ENCODE data around the gene RNF213.

RNF213 gene

DNA sequence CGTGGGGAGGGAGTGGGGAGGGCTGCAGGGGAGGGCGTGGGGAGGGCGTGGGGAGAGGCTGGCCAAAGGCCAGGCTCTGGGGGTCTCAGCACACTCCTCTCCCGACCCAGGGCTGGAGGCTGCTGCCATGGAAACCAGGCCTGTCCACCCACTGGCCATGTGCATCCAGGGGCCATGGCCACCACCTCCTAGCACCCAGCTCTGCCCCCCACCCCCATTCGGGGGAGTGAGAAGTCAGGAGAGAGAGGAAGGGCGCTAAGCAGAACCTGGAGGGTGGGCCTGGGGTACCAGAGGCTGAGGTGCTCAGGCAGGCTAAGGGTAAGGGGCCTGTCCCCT is 184.0 kb downstream of the RNF213 start:
- CTCF ChIA-PET: interaction anchor here (0.7 to 2.1 kb wide), 2 partner anchors 17 to 18 kb away, joined by 3 to 6 read pairs; no protein-coding TSS in a partner anchor
- POLR2A ChIA-PET: no interaction called here
- no peak overlapping the region for H3K4me3 ChIP-seq (ENCODE audit: low read depth, low read length)

DNA sequence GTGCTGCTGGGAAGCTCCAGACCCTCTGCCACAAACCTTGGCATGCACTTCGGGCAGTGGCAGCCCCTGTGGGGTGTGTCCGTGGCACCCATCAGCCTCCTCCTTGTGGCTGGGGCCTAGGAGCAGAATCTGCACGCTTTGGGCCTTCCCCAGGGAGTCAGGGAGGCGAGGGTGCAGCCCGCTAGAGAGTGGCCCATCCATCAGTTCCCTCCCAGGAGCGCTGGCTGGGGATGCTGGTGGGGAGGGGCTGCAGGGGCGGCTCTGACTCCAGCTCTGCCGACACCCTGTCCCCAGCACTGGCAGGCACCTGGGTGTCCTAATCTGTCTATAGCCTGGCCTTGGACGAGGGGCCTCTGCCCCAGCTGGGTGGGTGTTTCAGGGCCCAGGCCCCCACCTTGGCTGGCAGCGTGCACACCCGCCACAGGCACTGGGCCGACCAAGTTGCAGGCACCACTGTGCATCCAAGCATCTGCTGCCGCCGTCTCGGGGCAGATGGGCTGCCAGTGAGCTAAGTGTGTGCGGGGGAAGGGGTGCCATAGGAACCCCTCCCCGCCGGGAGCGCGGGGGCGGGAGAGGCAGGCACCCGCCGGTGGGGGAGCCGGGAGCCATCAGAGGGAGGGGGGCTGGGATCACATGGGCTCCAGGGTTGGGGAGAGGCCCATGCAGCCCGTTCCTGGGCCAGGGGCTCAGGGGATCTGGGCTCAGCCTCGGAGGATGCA is 184.5 kb downstream of the RNF213 start:
- DNase-seq (ENCODE audit: low read depth, low spot score): no peak
- no peak for TF ChIP-seq CTCF (IDR thresholded peaks at IDR 0.05; ENCODE audit: insufficient read depth, low read length, missing control alignments)
- ChIA-PET POLR2A (no interaction called here), CTCF (interaction anchor here (0.7 kb wide), 1 partner anchor 18 kb away, joined by 3 read pairs; no protein-coding TSS in a partner anchor)
- H3K4me3 ChIP-seq (ENCODE audit: low read depth, low read length): no peak overlapping the region

More for the DNA sequence above, 184.0 kb downstream of the RNF213 start:
- no peak for TF ChIP-seq CTCF (IDR thresholded peaks at IDR 0.05; ENCODE audit: insufficient read depth, low read length, missing control alignments)
- DNase-seq (ENCODE audit: low read depth, low spot score): no peak

DNA sequence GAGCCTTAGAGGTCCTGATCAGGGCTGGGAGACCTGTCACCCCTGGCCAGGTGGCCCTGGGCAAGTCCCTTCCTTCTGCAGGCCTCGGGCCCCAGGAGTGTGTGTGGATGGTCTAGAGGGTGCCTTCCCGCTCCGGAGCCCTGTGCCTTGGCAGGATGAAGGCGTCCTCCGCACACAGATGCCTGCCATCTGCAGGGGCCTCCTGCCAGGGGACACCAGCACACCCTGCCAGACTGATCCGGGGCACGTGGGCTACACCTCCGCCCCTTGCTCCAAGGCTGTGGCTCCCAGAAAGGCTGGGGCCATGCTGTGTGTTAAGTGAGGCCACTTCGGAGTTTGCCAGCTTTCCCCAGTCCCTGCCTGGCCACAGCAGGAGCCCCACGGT is 185.1 kb downstream of the RNF213 start:
- H3K4me3 ChIP-seq (ENCODE audit: low read depth, low read length): no peak overlapping the region
- DNase-seq (ENCODE audit: low read depth, low spot score): no peak
- no peak for TF ChIP-seq CTCF (IDR thresholded peaks at IDR 0.05; ENCODE audit: insufficient read depth, low read length, missing control alignments)
- CTCF ChIA-PET: interaction anchor here (1.0 kb wide), 1 partner anchor 130 kb away, joined by 3 read pairs; no protein-coding TSS in a partner anchor
- POLR2A ChIA-PET: no interaction called here

- POLR2A ChIA-PET: no interaction called here
Observed at GRCh38 chr17:80446645-80447405, 186.2 kb downstream of the RNF213 start.

DNA sequence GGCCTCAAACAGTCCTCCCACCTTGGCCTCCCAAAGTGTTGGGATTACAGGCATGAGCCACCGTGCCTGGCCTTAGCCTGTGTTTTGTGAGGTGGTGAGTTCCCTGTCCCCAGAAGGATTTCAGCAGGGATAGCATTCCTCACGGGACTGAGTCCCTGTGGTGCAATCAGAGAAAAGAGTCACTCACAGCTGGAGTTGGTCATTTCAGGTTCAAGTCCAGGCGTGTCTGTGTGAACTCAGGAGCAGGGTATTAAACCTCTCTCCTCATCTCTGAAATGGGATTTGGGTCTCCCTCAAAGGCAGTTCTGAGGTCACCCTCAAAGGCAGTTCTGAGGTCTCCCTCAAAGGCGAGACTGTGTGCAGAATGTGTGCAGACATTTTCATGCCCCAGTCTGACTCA is 187.1 kb downstream of the RNF213 start:
- no peak for TF ChIP-seq CTCF (IDR thresholded peaks at IDR 0.05; ENCODE audit: insufficient read depth, low read length, missing control alignments)
- no peak overlapping the region for H3K4me3 ChIP-seq (ENCODE audit: low read depth, low read length)
- CTCF ChIA-PET: interaction anchor here (0.7 to 1.5 kb wide), 4 partner anchors 10 to 128 kb away, joined by 3 to 5 read pairs (median 4); no protein-coding TSS in a partner anchor
- DNase-seq (ENCODE audit: low read depth, low spot score): no peak
- POLR2A ChIA-PET: no interaction called here

More at GRCh38 chr17:80446645-80447405, 186.2 kb downstream of the RNF213 start:
- DNase-seq (ENCODE audit: low read depth, low spot score): no peak
- H3K4me3 ChIP-seq (ENCODE audit: low read depth, low read length): no peak overlapping the region
- TF ChIP-seq CTCF (IDR thresholded peaks at IDR 0.05; ENCODE audit: insufficient read depth, low read length, missing control alignments): no peak
- CTCF ChIA-PET: interaction anchor here (0.7 to 1.5 kb wide), 4 partner anchors 9 to 129 kb away, joined by 3 to 5 read pairs (median 4); no protein-coding TSS in a partner anchor

Measured in AG04449 (cell line).